CD4-positive, alpha-beta T cell treated with Interleukin-6 at 100 ng/mL for 8 hours (primary cell): ENCODE measurements around the gene ASTL.

Experiments used
- DNase-seq: peaks from one replicate; pipeline ENCODE4 v3.0.0-alpha.2; 2020; ENCODE audit warnings: mixed read lengths, low spot score

Gene ASTL

GRCh38 chr2:96159084-96159830 is 21.0 kb upstream of the ASTL start:
- peak; percentile 56 for DNase-seq

GRCh38 chr2:96158554-96158940 is 20.2 kb upstream of the ASTL start:
- no peak for DNase-seq

GRCh38 chr2:96157649-96158553 is 19.6 kb upstream of the ASTL start:
- peak; percentile 74 for DNase-seq

- DNase-seq: no peak
Measured at GRCh38 chr2:96156926-96157648, 18.8 kb upstream of the ASTL start.

- no peak for DNase-seq
Measured at GRCh38 chr2:96156011-96156820, 17.9 kb upstream of the ASTL start.

GRCh38 chr2:96154506-96155380 is 16.4 kb upstream of the ASTL start:
- DNase-seq: no peak

GRCh38 chr2:96153991-96154431 is 15.7 kb upstream of the ASTL start:
- DNase-seq: no peak

GRCh38 chr2:96153291-96153713 is 15.0 kb upstream of the ASTL start:
- DNase-seq: no peak

GRCh38 chr2:96152304-96153161 is 14.2 kb upstream of the ASTL start:
- DNase-seq: no peak

- no peak for DNase-seq
Measured at GRCh38 chr2:96151595-96152303, 13.4 kb upstream of the ASTL start.

- DNase-seq: no peak
Measured at GRCh38 chr2:96150791-96151594, 12.7 kb upstream of the ASTL start.

- DNase-seq: no peak
Measured at GRCh38 chr2:96150007-96150640, 11.8 kb upstream of the ASTL start.

GRCh38 chr2:96148410-96149217 is 10.3 kb upstream of the ASTL start:
- DNase-seq: peak; percentile 95

GRCh38 chr2:96147593-96148201 is 9.4 kb upstream of the ASTL start:
- no peak for DNase-seq

GRCh38 chr2:96146881-96147592 is 8.7 kb upstream of the ASTL start:
- no peak for DNase-seq
